HEK293T (cell line): Measurements from ENCODE around the gene NME4.

ENCODE experiments used
- CTCF ChIA-PET: fragments of 350-600 bp; formaldehyde crosslinking; extraction: SDS; loops from one replicate; lab custom pipeline; 2021; ENCODE audit warnings: antibody characterized with exemption, inconsistent platforms; lab: Yijun Ruan, JAX
- POLR2A ChIA-PET: fragments of 350-600 bp; formaldehyde crosslinking; extraction: SDS; loops from one replicate; lab custom pipeline; 2020; ENCODE audit warnings: antibody characterized with exemption, inconsistent platforms; lab: Yijun Ruan, JAX
- DNase-seq: peaks from one replicate; pipeline ENCODE4 v3.0.0; 2012; ENCODE audit warnings: mixed read lengths; ENCODE audit errors: extremely low spot score
- ARNT ChIP-seq: fragments of 450-650 bp; IDR thresholded peaks from 2 replicates; pipeline ENCODE4 v1.6.1; 2017; ENCODE audit warnings: mild to moderate bottlenecking
- BHLHE40 ChIP-seq: fragments of 450-650 bp; IDR thresholded peaks from 2 replicates; pipeline ENCODE4 v1.6.1; 2016; ENCODE audit warnings: mild to moderate bottlenecking, moderate library complexity, borderline replicate concordance
- CTBP1 ChIP-seq: fragments of 450-650 bp; IDR thresholded peaks from 2 replicates; pipeline ENCODE4 v1.6.1; 2016; ENCODE audit warnings: borderline replicate concordance
- ELF4 ChIP-seq: fragments of 450-650 bp; IDR thresholded peaks from 2 replicates; pipeline ENCODE4 v1.6.1; 2017; ENCODE audit warnings: antibody characterized with exemption
- FOXA1 ChIP-seq: fragments of 450-650 bp; IDR thresholded peaks from 2 replicates; pipeline ENCODE4 v1.6.1; 2016; ENCODE audit warnings: mild to moderate bottlenecking
- FOXK2 ChIP-seq: fragments of 450-650 bp; IDR thresholded peaks from 2 replicates; pipeline ENCODE4 v1.6.1; 2016; ENCODE audit warnings: mild to moderate bottlenecking
- FOXM1 ChIP-seq: fragments of 450-650 bp; IDR thresholded peaks from 2 replicates; pipeline ENCODE4 v1.6.1; 2017; ENCODE audit warnings: mild to moderate bottlenecking, borderline replicate concordance
- HDGF ChIP-seq: fragments of 450-650 bp; IDR thresholded peaks from 2 replicates; pipeline ENCODE4 v1.6.1; 2017; ENCODE audit warnings: antibody characterized with exemption, borderline replicate concordance
- L3MBTL2 ChIP-seq: fragments of 450-650 bp; conservative IDR thresholded peaks from 2 replicates; pipeline ENCODE4 v1.6.1; 2016; ENCODE audit warnings: mild to moderate bottlenecking
- LEF1 ChIP-seq: fragments of 450-650 bp; IDR thresholded peaks from 2 replicates; pipeline ENCODE4 v1.6.1; 2017; ENCODE audit warnings: mild to moderate bottlenecking, borderline replicate concordance
- NFRKB ChIP-seq: fragments of 450-650 bp; IDR thresholded peaks from 2 replicates; pipeline ENCODE4 v1.6.1; 2016; ENCODE audit warnings: mild to moderate bottlenecking, moderate library complexity
- PKNOX1 ChIP-seq: fragments of 450-650 bp; IDR thresholded peaks from 2 replicates; pipeline ENCODE4 v1.6.1; 2016
- SP1 ChIP-seq: fragments of 450-650 bp; IDR thresholded peaks from 2 replicates; pipeline ENCODE4 v1.6.1; 2017
- SUZ12 ChIP-seq: fragments of 450-650 bp; IDR thresholded peaks from 2 replicates; pipeline ENCODE4 v1.6.1; 2016; ENCODE audit warnings: mild to moderate bottlenecking
- TARDBP ChIP-seq: fragments of 450-650 bp; IDR thresholded peaks from 2 replicates; pipeline ENCODE4 v1.6.1; 2016
- ZNF384 ChIP-seq: fragments of 450-650 bp; IDR thresholded peaks from 2 replicates; pipeline ENCODE4 v1.6.1; 2016

The NME4 gene

GRCh38 chr16:404971-405486, 8.0 kb downstream of the NME4 start:
- ChIA-PET POLR2A (no interaction called here), CTCF (interaction anchor here (0.6 kb wide), 1 partner anchor 53 kb away, joined by 3 read pairs; no protein-coding TSS in a partner anchor)
- no peak for TF ChIP-seq SP1
- TF ChIP-seq ARNT: no peak
- TF ChIP-seq ELF4: no peak
- TF ChIP-seq ZNF384: no peak
- TF ChIP-seq TARDBP: no peak
- TF ChIP-seq SUZ12: no peak
- TF ChIP-seq CTBP1: no peak
- TF ChIP-seq LEF1: no peak
- TF ChIP-seq L3MBTL2: no peak
- no peak for TF ChIP-seq HDGF
- no peak for TF ChIP-seq BHLHE40
- no peak for TF ChIP-seq FOXM1
- no peak for TF ChIP-seq FOXK2
- DNase-seq: no peak

- ChIA-PET POLR2A (no interaction called here), CTCF (no interaction called here)
- DNase-seq: no peak
- no peak for TF ChIP-seq FOXM1
- TF ChIP-seq PKNOX1: no peak
- no peak for TF ChIP-seq SP1
- no peak for TF ChIP-seq L3MBTL2
- no peak for TF ChIP-seq ELF4
- no peak for TF ChIP-seq SUZ12
- no peak for TF ChIP-seq ARNT
- no peak for TF ChIP-seq NFRKB
- no peak for TF ChIP-seq ZNF384
- TF ChIP-seq TARDBP: no peak
- TF ChIP-seq CTBP1: no peak
Measured at GRCh38 chr16:405548-406506, 8.8 kb downstream of the NME4 start.

- TF ChIP-seq FOXA1 (no peak), SUZ12 (no peak), ARNT (no peak), PKNOX1 (no peak), ZNF384 (no peak), TARDBP (no peak), BHLHE40 (no peak), NFRKB (no peak), FOXK2 (no peak), CTBP1 (no peak), HDGF (no peak), SP1 (no peak), L3MBTL2 (no peak), LEF1 (no peak), ELF4 (no peak), FOXM1 (no peak)
- POLR2A ChIA-PET: no interaction called here
Measured at GRCh38 chr16:407253-407652, 10.3 kb downstream of the NME4 start.

GRCh38 chr16:410516-411178, 13.6 kb downstream of the NME4 start:
- ChIA-PET POLR2A (interaction anchor here (1.2 kb wide), 1 partner anchor 43 kb away, joined by 3 read pairs; no protein-coding TSS in a partner anchor), CTCF (no interaction called here)
- no peak for TF ChIP-seq CTBP1
- TF ChIP-seq LEF1: no peak
- no peak for TF ChIP-seq PKNOX1
- TF ChIP-seq ARNT: no peak
- no peak for TF ChIP-seq L3MBTL2
- TF ChIP-seq HDGF: no peak
- no peak for DNase-seq

More at GRCh38 chr16:407253-407652, 10.3 kb downstream of the NME4 start:
- CTCF ChIA-PET: no interaction called here
- no peak for DNase-seq

GRCh38 chr16:411576-412265, 14.7 kb downstream of the NME4 start:
- ChIA-PET CTCF (no interaction called here), POLR2A (interaction anchor here (0.9 to 1.5 kb wide), 3 partner anchors 10 to 42 kb away, joined by 3 to 10 read pairs (median 3); partner anchors contain the start of genes DECR2 and RAB11FIP3)
- no peak for TF ChIP-seq NFRKB
- no peak for TF ChIP-seq ELF4
- TF ChIP-seq L3MBTL2: no peak
- no peak for TF ChIP-seq FOXA1
- TF ChIP-seq CTBP1: no peak
- no peak for TF ChIP-seq FOXM1
- no peak for TF ChIP-seq HDGF
- TF ChIP-seq LEF1: no peak
- no peak for TF ChIP-seq ZNF384
- TF ChIP-seq SP1: no peak
- TF ChIP-seq ARNT: no peak
- TF ChIP-seq FOXK2: no peak
- TF ChIP-seq BHLHE40: no peak
- no peak for TF ChIP-seq TARDBP
- TF ChIP-seq SUZ12: no peak
- TF ChIP-seq PKNOX1: no peak
- no peak for DNase-seq
